GM04503 (cell line): ENCODE measurements around the gene KIF13A.
A peak's percentile ranks its signal among the peaks of the same experiment; 100 is the strongest.
"Not testable (repeated sequence)": the region's sequence is repeated elsewhere in the genome, so short reads cannot be mapped to it uniquely, and the experiment has no call there.

Experiments
- DNase-seq: peaks from one replicate; pipeline ENCODE4 v3.0.0-alpha.2; 2012; ENCODE audit warnings: low read depth

Gene KIF13A

DNA sequence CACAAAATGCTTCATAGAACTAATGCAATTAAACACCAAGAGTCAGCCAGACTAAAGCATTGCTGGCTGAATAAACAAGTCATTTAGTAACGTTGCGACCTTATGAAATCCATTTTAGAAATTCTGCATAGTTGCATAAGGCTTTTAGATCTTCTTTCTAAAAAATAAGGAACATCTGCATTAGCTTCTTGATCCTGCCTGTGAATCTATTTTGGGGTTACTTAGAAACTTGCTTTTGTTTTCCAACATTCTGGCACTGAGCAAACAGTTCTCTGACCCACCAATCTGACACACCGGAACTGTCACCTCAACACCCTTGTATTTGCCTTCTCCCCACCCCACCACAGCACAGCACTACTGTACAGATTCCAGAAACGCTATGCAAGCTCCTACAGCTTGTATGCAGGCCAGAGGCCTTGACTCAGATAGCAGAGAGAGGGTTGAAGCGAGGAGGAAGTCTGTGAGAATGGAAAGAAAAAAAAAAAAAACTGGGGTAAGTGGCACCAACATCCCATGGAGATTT lies 55.0 kb downstream of the KIF13A start:
- DNase-seq = peak; percentile 95

DNA sequence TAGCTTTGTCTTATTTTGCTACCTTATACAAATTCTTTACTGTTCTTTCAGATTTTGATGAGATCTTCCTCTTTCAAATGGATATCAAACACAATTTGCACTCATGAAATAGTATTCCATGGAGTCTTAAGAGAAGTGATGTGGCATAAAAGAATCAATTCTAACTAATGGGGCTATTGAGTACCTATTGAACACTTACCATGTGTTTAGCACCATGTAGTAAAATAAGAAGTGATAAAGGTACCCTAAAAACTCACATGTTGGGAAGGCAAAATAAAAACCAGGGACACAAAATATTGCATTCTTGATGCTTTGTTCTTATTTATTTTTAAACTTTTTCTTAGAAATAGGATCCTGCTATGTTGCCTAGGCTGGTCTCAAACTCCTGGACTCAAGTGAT lies 56.2 kb downstream of the KIF13A start:
- no peak for DNase-seq

DNA sequence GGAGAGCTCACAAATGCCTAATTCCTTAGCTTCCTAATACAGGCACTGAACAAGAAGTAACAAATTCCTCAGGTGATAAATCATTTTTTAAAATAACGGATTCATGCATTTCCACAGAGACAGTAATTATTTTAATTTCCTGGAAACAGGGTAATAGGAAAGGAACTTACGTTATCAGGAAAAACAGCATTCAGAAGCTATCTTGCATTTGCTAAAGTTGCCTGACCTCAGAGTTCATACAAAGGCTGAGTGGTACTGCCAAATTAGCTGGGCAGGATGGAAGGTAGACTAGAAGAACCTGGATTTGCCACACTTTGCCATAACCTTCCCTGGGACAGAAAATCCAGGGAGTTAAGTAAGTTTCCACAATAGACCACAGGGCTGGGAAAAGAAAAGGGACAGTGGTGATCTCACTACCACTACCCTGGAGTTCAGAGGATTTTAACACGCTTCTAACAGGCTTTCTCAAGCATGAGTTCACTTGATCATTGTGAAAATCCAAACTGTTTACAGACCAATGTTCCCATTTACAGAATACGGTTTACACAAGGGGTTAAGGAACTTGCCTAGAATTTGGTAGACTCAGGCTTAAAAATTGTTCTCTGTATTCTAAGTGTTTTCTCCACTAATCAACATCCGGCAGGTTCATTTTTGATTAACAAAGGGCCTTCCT lies 57.0 kb downstream of the KIF13A start:
- no peak for DNase-seq

DNA sequence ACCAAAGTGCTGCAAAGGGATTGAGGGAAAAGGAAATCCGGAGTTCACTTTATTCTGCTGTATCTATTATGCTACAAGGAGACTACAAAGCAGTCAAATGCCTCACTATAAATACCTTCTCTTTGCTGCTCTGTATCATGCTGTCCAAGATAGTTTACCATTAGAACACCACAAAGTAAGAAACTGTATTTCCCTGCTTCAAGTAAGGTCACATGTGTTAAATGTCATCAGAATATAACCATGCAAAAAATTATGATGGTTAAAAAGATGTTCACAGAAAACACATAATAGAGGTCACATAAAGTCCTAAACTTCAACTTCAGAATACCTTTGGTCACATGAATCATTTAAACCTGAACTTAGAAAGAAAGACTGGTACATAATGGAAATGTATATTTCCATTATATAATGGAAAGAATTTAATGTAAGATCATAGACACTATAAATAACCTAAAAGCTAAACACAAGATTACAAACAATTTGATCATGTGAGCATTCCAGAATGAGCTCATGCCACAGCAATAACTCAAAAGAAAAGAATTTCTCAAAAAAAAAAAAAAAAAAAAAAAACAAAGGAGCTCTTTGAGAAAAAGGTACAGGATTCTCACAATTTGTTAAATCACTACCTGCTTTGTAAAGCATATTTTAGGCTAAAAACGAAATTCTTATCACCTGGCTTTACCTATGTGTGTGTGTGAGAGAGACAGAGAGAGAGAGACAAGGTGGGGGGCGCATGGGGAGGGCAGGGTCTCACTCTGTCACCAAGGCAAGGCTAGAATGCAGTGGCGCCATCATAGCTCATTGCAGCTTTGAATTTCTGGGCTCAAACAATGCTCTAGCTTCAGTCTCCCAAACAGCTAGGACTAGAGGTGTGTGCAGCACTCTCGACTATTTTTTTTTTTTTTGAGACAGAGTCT lies 58.7 kb downstream of the KIF13A start:
- no peak for DNase-seq

DNA sequence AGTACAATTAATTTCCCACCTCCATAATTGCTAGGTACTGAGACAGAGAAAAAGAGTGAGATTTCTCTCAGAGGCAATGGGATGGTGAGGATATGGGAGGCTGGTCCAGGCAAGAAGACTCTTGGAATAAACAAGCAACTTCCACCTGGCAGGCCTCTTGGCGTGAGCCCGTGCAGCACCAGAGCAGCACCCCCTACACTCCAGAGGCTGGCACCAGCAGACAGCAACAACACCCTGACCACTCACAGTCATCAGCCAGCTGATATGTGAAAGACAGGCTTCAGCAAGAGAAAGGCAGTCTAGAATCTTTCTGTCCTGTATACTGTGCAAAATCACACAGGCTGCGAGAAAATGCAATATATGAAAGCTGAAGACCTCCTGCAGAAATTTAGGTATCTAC lies 59.7 kb downstream of the KIF13A start:
- no peak for DNase-seq

DNA sequence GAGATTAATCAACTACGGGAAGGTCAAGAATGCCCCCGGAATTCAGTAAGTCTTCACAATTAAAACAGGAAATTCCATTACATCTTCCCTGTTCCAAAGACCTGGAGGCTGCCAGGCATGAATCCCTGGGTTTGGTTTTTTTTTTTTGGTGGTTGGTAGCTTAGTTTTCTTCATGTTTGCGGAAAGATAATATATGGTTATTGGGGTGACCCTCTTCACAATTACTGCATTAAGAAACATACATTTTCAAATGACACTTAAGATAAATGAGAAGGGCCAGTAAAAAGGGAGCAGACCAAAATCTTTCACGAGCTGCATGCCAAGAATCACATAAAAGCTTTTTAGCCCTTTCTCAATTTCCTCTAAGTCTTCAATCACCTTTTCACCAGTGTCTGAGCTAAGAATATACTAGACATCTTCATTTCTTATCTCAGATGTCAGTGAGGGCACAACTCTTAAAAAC lies 64.0 kb downstream of the KIF13A start:
- no peak for DNase-seq

DNA sequence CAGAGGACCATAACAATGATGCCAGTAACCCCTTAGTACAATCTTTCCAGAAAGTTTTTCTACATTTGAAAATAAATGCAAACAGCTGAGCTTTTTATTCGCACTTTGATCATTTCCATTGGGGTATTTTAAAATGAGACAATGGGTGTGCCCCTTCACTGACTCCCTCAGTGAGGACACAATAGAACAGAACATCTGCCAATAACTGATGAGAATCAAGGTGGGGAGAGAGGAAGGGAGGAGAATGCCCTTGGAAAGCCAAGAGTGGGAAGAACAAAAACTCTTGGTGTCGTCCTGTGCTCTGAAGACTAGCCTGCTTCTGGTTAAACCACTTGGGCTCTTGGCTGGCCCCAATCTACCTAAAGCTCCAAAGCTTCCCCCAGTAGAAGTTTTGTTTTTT lies 66.0 kb downstream of the KIF13A start:
- DNase-seq = no peak

DNA sequence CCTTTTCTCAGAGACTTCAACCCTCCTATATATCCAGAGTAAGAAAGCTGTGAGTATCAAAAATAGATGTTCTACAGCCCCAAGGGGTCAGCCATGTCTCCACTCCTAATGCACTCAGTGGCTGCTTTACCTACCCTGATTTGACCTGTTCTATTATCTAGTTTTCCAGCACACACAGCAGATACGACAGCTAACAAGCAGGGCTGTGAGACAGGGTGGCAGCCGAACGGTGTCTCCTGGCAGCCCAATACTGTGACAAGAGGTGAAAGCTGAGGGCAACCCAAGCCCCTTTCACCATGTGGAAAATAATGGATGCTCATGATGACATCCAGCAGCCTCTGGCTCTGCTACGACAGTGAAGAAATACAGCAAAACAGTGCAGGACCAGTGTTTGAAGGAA lies 67.9 kb downstream of the KIF13A start:
- no peak for DNase-seq

DNA sequence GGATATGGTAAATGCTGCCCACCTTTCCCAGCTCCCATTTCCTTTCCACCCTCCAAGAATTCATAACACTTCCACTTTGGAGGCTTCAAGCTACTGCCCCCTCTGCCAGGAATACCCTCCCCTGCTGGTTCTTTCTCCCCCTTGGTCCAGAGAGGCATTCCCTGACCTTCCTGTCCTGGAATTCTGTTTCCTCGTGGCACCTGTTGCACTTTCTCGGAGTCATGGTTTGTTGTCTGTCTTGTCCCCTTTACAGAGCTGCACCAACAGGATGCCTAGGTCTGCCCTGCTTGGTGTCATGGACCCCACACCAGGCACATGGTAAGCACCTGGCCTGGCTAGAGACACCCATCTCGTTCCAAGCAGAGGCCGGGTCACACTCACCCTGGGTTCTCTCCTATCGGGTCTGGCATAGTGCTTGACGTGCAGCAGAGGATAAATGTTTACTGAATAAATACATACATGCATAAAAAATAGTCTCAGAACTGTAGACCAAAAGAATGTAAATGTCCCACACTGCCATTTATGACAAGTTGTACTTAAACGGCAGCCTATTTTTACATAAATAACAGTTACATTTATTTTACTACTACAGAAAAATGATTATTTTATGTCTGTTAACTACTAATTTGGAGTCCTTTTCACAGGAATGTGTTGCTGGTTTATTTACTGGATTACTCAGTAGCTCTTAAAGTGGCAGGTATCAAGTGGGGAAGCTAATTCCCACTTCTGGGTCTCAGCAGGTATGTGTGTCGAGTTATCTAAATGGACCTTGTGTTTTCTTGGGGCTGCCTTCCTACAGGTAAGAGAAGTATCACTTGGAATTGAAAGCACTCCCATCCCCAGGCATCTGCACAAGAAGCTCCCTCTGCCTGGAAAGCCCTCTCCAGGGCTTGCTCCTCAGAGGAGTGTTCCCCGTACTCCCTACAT lies 69.3 kb downstream of the KIF13A start:
- no peak for DNase-seq

DNA sequence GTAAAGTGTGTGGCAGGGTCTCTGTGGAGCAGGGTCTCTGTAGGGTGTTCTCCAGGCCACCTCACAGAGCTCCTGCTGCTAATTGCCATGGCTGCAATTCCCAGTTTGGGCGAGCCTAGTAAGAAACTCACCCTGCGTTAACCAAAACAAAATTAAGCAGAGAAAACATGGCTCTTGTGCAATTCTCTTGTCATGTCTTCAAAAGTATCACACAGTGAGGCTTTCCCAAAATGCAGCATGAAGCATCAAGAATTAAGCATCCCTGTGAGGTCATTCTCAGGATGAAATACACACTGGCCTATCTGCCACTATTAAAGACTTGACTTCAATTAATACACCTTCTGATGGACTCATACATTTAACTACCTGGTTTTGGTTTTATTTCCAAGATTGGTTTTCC lies 72.8 kb downstream of the KIF13A start:
- DNase-seq = no peak

DNA sequence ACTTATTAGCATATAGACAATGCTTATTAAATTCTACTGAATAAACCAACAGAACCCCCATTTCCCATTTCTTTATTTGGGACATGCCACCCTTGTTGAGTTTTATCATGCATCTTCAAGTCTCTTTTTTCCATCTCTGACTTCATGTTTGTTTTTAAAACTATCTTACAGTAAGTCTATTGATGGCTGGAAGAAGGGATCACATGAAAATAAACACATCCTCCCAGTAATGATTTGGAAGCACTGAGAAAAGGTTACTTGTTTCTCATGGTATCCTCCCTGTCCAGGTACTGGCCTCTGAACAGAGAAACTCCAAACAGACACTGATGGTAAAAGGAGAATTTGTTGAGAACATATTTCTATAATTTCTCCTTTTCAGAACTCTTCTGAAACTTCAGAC lies 74.9 kb downstream of the KIF13A start:
- DNase-seq = no peak

DNA sequence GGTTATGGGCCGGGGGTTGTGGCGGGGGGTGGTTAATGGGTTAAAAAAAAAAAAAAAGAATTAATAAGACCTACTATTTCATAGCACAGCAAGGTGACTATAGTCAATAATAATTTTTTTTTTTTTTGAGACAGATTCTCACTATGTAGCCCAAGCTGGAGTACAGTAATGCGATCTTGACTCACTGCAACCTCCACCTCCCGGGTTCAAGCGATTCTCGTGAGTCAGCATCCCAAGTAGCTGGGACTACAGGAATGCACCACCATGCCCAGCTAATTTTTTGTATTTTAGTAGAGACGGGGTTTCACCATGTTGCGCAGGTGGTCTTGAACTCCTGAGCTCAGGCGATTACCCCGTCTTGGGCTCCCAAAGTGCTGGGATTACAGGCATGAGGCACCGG lies 75.8 kb downstream of the KIF13A start:
- DNase-seq = not testable (repeated sequence)

DNA sequence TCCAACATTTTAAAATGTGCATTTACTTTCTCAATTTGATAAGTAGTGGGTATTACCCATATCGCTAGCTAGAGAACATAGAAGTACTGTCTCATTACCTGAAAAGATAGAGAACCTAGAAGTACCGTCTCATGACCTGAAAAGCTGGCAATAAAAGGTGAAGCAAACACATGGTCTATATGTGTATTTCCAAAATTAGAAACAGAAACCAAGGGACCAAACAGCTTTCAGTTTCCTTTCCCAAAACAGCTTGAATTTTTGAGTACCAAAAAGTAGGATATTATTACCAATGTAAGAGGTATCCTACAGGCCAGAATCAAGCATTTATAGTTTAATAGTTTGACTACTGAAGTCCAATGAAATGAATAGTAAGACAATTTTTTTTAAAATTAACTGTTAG lies 77.2 kb downstream of the KIF13A start:
- DNase-seq = no peak

DNA sequence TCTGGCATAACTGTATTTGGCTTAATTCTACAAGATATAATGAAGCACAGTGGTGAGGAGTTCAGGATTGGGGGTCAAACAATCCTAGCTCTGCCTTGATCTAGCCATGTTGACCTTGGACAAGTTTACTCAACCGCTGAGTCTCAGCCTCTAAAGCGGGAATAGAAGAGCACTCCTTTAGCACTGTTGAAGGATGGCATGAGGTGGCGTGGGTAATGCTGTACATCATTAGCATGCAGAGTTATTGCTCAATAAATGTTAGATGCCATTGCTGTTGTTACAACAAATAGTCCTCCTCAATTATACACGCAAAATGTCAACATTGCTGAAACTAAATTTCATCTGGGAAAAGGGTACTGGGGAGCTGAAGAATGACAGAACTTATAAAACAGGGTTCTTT lies 78.6 kb downstream of the KIF13A start:
- no peak for DNase-seq

DNA sequence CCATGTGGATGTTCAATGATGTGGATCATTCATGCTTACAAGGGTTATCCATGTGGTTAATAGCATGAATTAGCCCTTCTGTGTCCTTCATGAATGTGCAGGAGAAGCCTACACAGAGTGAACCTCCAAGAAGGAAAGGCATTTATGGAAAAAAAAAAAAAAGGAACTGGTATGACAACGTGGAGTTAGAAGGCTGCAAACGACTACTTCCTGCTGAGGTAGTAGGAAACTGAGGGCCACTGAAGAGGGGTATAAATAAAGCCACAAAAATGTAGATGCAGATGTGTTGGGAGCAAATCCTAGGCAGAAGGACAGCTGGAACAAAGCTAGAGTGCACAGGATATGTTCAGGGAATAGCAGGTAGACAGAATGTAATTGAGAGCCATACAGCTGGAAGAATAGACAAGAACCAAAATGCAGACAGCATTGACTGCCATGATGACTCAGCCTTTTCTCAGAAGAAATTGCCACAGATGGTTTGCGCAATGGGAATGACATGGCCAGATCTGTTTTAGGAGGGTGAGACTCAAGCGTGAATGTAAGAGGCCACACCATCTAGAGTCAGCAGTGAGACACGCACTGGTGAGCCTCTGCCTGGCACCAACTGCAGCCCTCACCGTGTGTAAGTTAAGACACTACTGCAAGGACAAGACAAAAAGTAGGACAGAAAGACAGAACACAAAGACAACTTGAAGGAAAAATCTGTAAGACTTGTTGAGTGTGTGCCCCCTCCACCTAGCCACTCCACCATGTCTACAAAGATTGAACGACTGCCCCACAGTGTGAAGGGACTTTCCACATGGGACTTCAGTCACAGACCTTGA lies 79.8 kb downstream of the KIF13A start:
- DNase-seq = peak; percentile 98

DNA sequence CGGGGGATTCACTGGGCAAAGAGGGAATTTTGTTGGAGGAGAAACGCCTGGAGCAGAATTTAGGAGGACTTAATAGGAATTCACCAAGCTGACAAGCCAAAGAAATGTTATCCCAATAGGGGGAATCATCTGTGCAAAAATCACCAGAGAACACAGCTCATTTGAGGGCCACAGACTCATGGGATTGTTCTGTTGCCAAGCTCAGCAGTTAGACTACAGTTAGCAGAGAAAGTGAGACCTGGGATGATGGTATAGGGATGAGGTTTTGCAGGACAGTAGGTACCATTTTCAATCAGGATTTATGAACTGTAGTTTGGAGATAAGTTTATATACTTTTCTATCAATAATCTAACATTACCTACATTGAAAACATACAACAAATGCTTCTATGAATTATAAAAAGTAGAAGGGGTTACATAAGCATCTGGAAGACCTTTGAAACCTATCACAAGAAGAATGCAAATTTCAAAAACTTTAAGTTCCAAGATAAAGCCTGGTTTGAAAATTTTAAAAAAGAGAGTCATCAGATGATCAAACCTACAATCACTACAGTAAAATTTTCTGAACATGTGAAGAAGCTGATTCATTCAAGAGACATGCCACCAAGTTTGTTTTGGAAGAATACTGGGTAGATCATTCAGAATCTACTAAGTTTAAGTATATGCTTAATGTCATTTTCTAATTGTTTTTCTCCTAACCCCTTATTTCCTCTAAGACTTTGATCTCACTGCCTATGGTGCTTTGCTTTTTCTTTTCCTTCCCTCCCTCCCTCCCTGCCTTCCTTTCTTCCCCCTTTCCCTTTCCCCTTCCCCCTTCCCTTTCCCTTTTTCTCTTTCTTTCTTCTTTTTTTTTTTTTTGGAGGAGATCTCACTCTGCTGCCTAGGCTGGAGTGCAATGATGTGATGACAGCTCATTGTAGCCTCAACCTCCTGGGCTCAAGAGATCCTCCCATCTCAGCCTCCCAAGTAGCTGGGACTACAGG lies 81.5 kb downstream of the KIF13A start:
- DNase-seq = peak; percentile 66

DNA sequence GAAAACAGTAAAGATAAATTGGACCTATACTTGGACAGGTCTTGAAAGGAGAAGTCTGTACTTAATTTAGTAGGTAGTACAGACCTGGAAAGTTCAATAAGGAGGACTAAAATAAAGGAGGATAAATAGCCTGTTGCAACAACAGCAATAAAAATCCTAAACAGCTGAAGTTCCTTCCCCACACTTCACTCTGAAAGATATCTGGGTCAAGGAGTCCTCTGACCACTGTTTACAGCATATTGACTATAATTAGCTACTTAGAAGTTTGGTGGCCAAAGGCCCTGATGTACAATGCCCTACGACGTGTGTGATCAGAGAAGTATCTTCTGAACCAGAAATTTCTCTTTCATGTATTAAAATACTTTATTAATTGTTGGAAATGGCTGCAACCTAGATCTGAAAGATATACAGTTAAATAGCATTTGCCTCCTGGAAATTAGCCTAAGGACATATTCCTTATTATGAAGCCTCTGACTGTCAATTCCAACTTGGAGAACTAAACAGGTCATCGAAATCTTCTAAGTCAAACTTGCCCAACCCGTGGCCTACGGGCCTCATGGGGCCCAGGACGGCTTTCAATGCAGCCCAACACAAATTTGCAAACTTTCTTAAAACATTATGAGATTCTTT lies 82.8 kb downstream of the KIF13A start:
- DNase-seq = no peak

DNA sequence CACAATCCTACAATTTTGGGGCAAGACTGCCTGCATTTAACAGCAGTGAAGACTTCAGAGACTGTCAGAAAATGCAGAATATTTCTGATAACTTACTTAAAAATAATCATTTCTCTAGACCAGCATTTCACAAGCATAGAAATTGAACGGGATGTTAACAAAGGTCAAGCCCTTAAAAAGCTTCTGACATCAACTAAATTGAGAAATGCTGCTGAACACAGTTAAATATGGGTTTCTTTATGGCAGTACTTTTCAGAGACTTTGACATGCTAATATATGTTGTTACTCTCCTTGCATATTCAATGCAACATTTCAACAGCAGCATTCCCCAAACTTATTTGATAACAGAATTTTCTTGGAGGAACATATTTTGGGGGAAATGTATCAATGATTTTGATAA lies 84.5 kb downstream of the KIF13A start:
- no peak for DNase-seq

DNA sequence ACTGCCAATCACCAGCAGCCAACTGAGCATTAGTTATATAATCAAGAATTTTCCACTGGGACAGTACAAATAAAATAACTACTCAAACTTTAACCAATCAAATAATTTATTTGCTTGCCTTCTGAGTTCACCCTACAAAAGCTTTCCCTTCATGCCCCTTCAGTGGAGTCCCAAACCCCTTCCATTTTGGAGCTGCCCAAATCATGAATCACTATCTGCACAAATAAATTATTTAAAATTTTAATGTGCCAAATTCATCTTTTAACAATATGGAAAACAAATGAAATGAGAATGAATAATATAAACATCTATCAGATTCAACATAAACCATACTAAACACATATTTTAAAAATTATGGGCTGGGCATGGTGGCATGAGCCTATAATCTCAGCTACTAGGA lies 85.9 kb downstream of the KIF13A start:
- DNase-seq = no peak

DNA sequence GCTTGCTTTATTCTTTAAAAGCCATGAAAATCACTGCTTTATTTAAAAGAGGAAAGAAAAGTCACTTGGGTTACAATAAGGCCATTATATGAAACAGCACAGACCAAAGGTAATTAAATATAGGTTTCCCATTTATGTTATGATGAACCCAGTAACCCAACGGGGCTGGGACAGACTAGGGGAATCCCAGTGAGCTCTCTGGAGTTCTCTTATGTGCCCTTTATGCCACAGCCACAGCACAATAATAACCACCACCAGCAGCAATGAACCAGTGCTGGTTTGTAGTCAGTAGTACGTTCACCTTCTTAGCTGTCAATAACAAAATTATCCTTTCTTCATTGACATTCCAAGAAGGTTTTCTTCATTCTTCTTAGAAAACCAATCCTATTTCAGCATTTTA lies 87.4 kb downstream of the KIF13A start:
- no peak for DNase-seq
